IPS-18a (cell line): ENCODE measurements around the gene ATM.

Experiments
- H3K27ac ChIP-seq: one replicate; pipeline ENCODE4 v1.5.1; 2013; ENCODE audit warnings: low read length
- H3K27me3 ChIP-seq: one replicate; pipeline ENCODE4 v1.6.1; 2013; ENCODE audit warnings: mild to moderate bottlenecking, low read length; ENCODE audit not compliant: control insufficient read depth, insufficient read depth
- H3K36me3 ChIP-seq: one replicate; pipeline ENCODE4 v1.6.1; 2013; ENCODE audit warnings: low read depth, low read length; ENCODE audit not compliant: control insufficient read depth
- H3K4me1 ChIP-seq: one replicate; pipeline ENCODE4 v1.6.1; 2013; ENCODE audit warnings: low read depth, low read length; ENCODE audit not compliant: control insufficient read depth
- H3K4me3 ChIP-seq: one replicate; pipeline ENCODE4 v1.5.1; 2013; ENCODE audit warnings: low read length
- H3K9ac ChIP-seq: one replicate; pipeline ENCODE4 v1.6.1; 2013; ENCODE audit warnings: mild to moderate bottlenecking, low read length, moderate library complexity
- H3K9me3 ChIP-seq: one replicate; pipeline ENCODE4 v1.6.1; 2013; ENCODE audit warnings: low read depth, low read length; ENCODE audit not compliant: control insufficient read depth

ATM gene

GRCh38 chr11:108206171-108206570 lies 16.7 kb upstream of the ATM start:
- Histone ChIP-seq H3K9ac (no peak overlapping the region), H3K4me1 (no peaks in the 10 kb centered on the region), H3K27me3 (no peaks in the 10 kb centered on the region), H3K4me3 (no peak overlapping the region), H3K27ac (no peak overlapping the region), H3K36me3 (peaks cover 26% of the 10 kb centered on the region), H3K9me3 (no peaks in the 10 kb centered on the region)

- Histone ChIP-seq H3K4me1 (no peaks in the 10 kb centered on the region), H3K9me3 (no peaks in the 10 kb centered on the region), H3K36me3 (peaks cover 29% of the 10 kb centered on the region), H3K4me3 (no peak overlapping the region), H3K27ac (no peak overlapping the region), H3K9ac (no peak overlapping the region), H3K27me3 (no peaks in the 10 kb centered on the region)
Measured at GRCh38 chr11:108206969-108207682, 15.7 kb upstream of the ATM start.

GRCh38 chr11:108207683-108208060 lies 15.2 kb upstream of the ATM start:
- Histone ChIP-seq H3K27me3 (no peaks in the 10 kb centered on the region), H3K27ac (no peak overlapping the region), H3K4me3 (no peak overlapping the region), H3K36me3 (peaks cover 29% of the 10 kb centered on the region), H3K4me1 (no peaks in the 10 kb centered on the region), H3K9ac (no peak overlapping the region), H3K9me3 (no peaks in the 10 kb centered on the region)

DNA sequence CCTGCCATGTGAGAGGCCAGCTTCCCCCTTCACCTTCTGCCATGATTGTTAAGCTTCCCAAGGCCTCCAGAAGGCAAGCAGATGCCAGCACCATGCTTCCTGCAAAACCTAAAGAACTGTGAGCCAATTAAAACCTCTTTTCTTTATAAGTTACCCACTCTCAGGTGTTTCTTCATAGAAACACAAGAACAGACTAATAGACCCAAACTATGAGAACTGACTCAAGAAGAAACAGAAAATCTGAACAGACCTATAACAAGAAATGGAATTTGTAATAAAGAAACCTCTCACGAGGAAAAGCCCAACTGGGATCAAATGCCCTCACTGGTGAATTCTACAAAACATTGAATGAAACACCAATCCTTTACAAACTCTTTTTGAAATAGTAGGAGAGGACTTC lies 12.4 kb upstream of the ATM start:
- peaks cover 25% of the 10 kb centered on the region for H3K36me3 ChIP-seq

GRCh38 chr11:108213784-108214183 lies 9.1 kb upstream of the ATM start:
- no peak overlapping the region for H3K9ac ChIP-seq
- peaks cover 9% of the 10 kb centered on the region for H3K36me3 ChIP-seq
- H3K27me3 ChIP-seq, result no peaks in the 10 kb centered on the region
- H3K27ac ChIP-seq, result no peak overlapping the region
- H3K9me3 ChIP-seq, result no peaks in the 10 kb centered on the region
- no peak overlapping the region for H3K4me3 ChIP-seq
- peaks cover under 1% of the 10 kb centered on the region for H3K4me1 ChIP-seq

More for the DNA sequence above, 12.4 kb upstream of the ATM start:
- Histone ChIP-seq H3K9me3 (no peaks in the 10 kb centered on the region), H3K27me3 (no peaks in the 10 kb centered on the region), H3K4me3 (no peak overlapping the region), H3K9ac (no peak overlapping the region), H3K4me1 (no peaks in the 10 kb centered on the region), H3K27ac (no peak overlapping the region)

DNA sequence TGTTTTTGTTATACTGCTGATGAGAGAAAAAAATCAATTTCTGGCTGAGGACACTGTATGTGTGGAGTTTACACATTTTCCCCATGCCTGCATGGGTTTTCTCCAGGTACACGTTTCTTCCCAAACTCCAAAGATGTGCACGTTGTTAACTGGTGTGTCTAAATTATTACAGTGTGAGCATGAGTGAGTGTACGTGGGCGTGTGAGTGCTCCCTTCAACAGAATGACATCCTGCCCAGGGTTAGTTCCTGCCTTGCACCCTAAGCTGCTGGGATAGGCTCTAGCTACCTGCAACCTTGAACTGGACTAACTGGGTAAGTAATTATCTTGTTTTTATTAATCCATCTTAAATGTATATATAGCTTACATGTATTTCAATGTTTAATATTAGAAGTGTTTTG lies 5.9 kb upstream of the ATM start:
- Histone ChIP-seq H3K9me3 (no peaks in the 10 kb centered on the region), H3K27me3 (no peaks in the 10 kb centered on the region), H3K27ac (no peak overlapping the region), H3K9ac (no peak overlapping the region), H3K4me1 (peaks cover 25% of the 10 kb centered on the region), H3K36me3 (no peaks in the 10 kb centered on the region), H3K4me3 (no peak overlapping the region)

DNA sequence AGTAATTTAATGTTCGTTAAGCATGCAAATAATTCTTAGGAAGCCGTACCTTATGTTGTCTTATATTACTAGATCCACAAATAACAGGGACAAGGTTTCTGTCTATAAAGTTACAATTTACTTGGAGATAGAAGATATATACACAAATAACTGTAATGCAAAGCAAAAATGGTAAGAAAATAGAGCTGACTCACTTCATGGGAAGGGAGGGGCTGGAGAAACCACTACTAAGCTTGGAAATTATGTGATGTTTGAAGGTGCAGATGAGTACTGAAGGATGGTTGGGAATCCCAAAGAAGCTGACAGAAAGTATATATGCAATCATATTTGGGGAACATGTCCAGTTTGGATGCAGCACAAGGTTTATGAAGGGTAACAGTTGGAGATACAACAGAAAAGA lies 4.4 kb upstream of the ATM start:
- H3K9ac ChIP-seq, result no peak overlapping the region
- H3K27ac ChIP-seq, result no peak overlapping the region
- H3K27me3 ChIP-seq, result no peaks in the 10 kb centered on the region
- H3K4me1 ChIP-seq, result peaks cover 25% of the 10 kb centered on the region
- H3K9me3 ChIP-seq, result no peaks in the 10 kb centered on the region
- no peaks in the 10 kb centered on the region for H3K36me3 ChIP-seq
- H3K4me3 ChIP-seq, result no peak overlapping the region

GRCh38 chr11:108218912-108219783 lies 3.7 kb upstream of the ATM start:
- Histone ChIP-seq H3K9me3 (no peaks in the 10 kb centered on the region), H3K36me3 (no peaks in the 10 kb centered on the region), H3K9ac (no peak overlapping the region), H3K4me1 (peaks cover 28% of the 10 kb centered on the region), H3K27ac (no peak overlapping the region), H3K4me3 (peak overlapping the region; percentile 31), H3K27me3 (no peaks in the 10 kb centered on the region)

- Histone ChIP-seq H3K27me3 (no peaks in the 10 kb centered on the region), H3K4me1 (peaks cover 42% of the 10 kb centered on the region), H3K27ac (no peak overlapping the region), H3K36me3 (no peaks in the 10 kb centered on the region), H3K9ac (peak overlapping the region; percentile 96), H3K4me3 (peak overlapping the region; percentile 98), H3K9me3 (no peaks in the 10 kb centered on the region)
Measured at GRCh38 chr11:108220721-108221336, 2.0 kb upstream of the ATM start.

GRCh38 chr11:108221371-108221770 lies 1.5 kb upstream of the ATM start:
- Histone ChIP-seq H3K27me3 (no peaks in the 10 kb centered on the region), H3K9ac (peak overlapping the region; percentile 96), H3K4me3 (peak overlapping the region; percentile 98), H3K27ac (peak overlapping the region; percentile 95), H3K4me1 (peaks cover 42% of the 10 kb centered on the region), H3K36me3 (no peaks in the 10 kb centered on the region), H3K9me3 (no peaks in the 10 kb centered on the region)

GRCh38 chr11:108221911-108222573 lies 825 bp upstream of the ATM start:
- peak overlapping the region; percentile 98 for H3K4me3 ChIP-seq
- peak overlapping the region; percentile 95 for H3K27ac ChIP-seq
- H3K36me3 ChIP-seq, result no peaks in the 10 kb centered on the region
- H3K4me1 ChIP-seq, result peaks cover 42% of the 10 kb centered on the region
- no peaks in the 10 kb centered on the region for H3K9me3 ChIP-seq
- H3K9ac ChIP-seq, result peak overlapping the region; percentile 96
- no peaks in the 10 kb centered on the region for H3K27me3 ChIP-seq
